ENCODE results near the gene SPATA45. TPM values are rescaled to one million over a fixed set of nuclear protein-coding genes. Genes with fewer than 3 reads are reported as not detected.
A peak's percentile ranks its signal among the peaks of the same experiment; 100 is the strongest.

SPATA45 gene
- total and polyA plus RNA-seq, 2 of the 13 experiments (the other 11 are each of a cell fraction or from before 2014, with no cell fraction given) = 0.17 to 0.64 TPM

GRCh38 chr1:212827171-212827776 is 20.2 kb downstream of the SPATA45 start (continued):
- no peak for TF ChIP-seq AFF4 (CRISPR knock-in tag; IDR thresholded peaks at IDR 0.05)
- peak; percentile 56; the same call in 1 of the 2 replicates for TF ChIP-seq ZMYM2 (CRISPR knock-in tag; IDR thresholded peaks at IDR 0.05)
- peak; percentile 95 for TF ChIP-seq ZNF121 (CRISPR knock-in tag; IDR thresholded peaks at IDR 0.05)
- TF ChIP-seq ZNF777 (CRISPR knock-in tag; IDR thresholded peaks at IDR 0.05) = 0 out of 2 replicates have a peak, but pooled peaks have one; percentile 17

GRCh38 chr1:212825798-212826452 is 21.5 kb downstream of the SPATA45 start:
- Histone ChIP-seq H3K9ac (ENCODE audit: insufficient read depth, low read depth, low read length) (no peak overlapping the region), H4K20me1 (ENCODE audit: insufficient read depth, low read length) (no peaks in the 10 kb centered on the region), H3K27me3 (ENCODE audit: control insufficient read depth in 1 of 2, insufficient read depth in 2 of 2, low read length in 2 of 2) (no peaks in the 10 kb centered on the region), H3K36me3 (replicated peaks in 1 of 2; ENCODE audit: control insufficient read depth in 1 of 2, insufficient read depth in 2 of 2, low read length in 2 of 2) (no peaks in the 10 kb centered on the region), H3K79me2 (ENCODE audit: insufficient read depth, low read length) (no peaks in the 10 kb centered on the region), H2AFZ (ENCODE audit: low read length) (no peak overlapping the region), H3K4me3 (replicated peaks in 1 of 3; ENCODE audit: insufficient read depth in 1 of 3, low read depth in 2 of 3, low read length in 3 of 3) (no peak overlapping the region), H3K9me3 (ENCODE audit: low read length) (peaks cover 16% of the 10 kb centered on the region), H3K4me1 (ENCODE audit: insufficient read depth, low read length) (peaks cover 56% of the 10 kb centered on the region), H3K4me2 (ENCODE audit: low read depth, low read length) (no peak overlapping the region), H3K27ac (ENCODE audit: extremely low read length, insufficient read depth, low read length) (no peak overlapping the region)
- POLR2A ChIA-PET = interaction anchor here (1.0 to 4.0 kb wide), 2 partner anchors 32 to 34 kb away, joined by 3 to 48 read pairs; partner anchors contain the start of genes FLVCR1, NSL1 and TATDN3
- FAIRE-seq (no peak), DNase-seq (ENCODE audit: low spot score) (no peak), ATAC-seq (no peak)
- intact Hi-C loops (cut with micrococcal nuclease; ENCODE audit: unreplicated experiment) = no loop called here
- BruUV-seq (replicated peaks) = no TSS peak
- WGBS (ENCODE audit: low lambda C conversion rate) = 97% methylated on average over 6 of the region's 6 CpGs
- CTCF ChIA-PET (ENCODE audit: low intra/inter-chr PET ratio, low total read pairs) = no interaction called here
- in situ Hi-C loops (cut with HindIII; ENCODE audit: extremely low pct_ligation_motif_present, low pct_unique_long_range_greater_than_20kb) = no loop called here
- TF ChIP-seq ZSCAN29 (CRISPR knock-in tag; conservative IDR thresholded peaks at IDR 0.05) (no peak), ZNF280D (CRISPR knock-in tag; IDR thresholded peaks at IDR 0.05) (peak; percentile 96), ZNF562 (CRISPR knock-in tag; IDR thresholded peaks at IDR 0.05; ENCODE audit: borderline replicate concordance) (peak; percentile 100), HNRNPLL (IDR thresholded peaks at IDR 0.05; ENCODE audit: low read depth, low read length, poor library complexity, severe bottlenecking) (no peak), ZNF770 (CRISPR knock-in tag; IDR thresholded peaks at IDR 0.05) (no peak), HNRNPL (IDR thresholded peaks at IDR 0.05; ENCODE audit: low read depth, low read length) (no peak), ESRRA (CRISPR knock-in tag; IDR thresholded peaks at IDR 0.05; ENCODE audit: low read depth) (no peak)

Measured in HepG2 (cell line).